Thoracic aorta (tissue), 2 donors: Measurements from ENCODE around the gene RHEX. TPM values are rescaled to one million over a fixed set of nuclear protein-coding genes. Genes with fewer than 3 reads are reported as not detected.

Experiments used
- ATAC-seq: fragments of 150-250 bp; one replicate; pipeline ENCODE4 v1.8.0; 2017; ENCODE audit warnings: low read depth; ENCODE audit not compliant: insufficient number of reproducible peaks, low FRiP score
- DNase-seq: peaks from one replicate; pipeline ENCODE4 v3.0.0-alpha.2; 2020; ENCODE audit warnings: low spot score
- H3K27ac ChIP-seq, 2 donors: fragments of 200-600 bp; sonication (generic); 1 replicate in 1 of 2; 2 replicates in 1 of 2; pipeline ENCODE4 v1.5.1; 2016; ENCODE audit warnings: mild to moderate bottlenecking in 2 of 2, moderate library complexity in 2 of 2
- H3K27me3 ChIP-seq: fragments of 200-600 bp; sonication (generic); replicated peaks from 2 replicates; pipeline ENCODE4 v1.6.0; 2016; ENCODE audit warnings: mild to moderate bottlenecking; ENCODE audit not compliant: insufficient read depth
- H3K36me3 ChIP-seq: fragments of 200-600 bp; sonication (generic); one replicate; pipeline ENCODE4 v1.5.1; 2016
- H3K4me1 ChIP-seq, 2 donors: fragments of 200-600 bp; sonication (generic); 1 replicate in 1 of 2; 2 replicates in 1 of 2; pipeline versions ENCODE4 v1.5.1 to v1.6.0; 2016; ENCODE audit warnings: low read depth in 2 of 2, mild to moderate bottlenecking in 1 of 2; ENCODE audit not compliant: control insufficient read depth in 1 of 2
- H3K4me3 ChIP-seq: fragments of 200-600 bp; sonication (generic); 2 replicates; pipeline ENCODE4 v1.5.1; 2016; ENCODE audit warnings: mild to moderate bottlenecking
- H3K9me3 ChIP-seq: fragments of 200-600 bp; sonication (generic); 2 replicates; pipeline ENCODE4 v1.5.1; 2016
- CTCF ChIP-seq: fragments of 200-600 bp; sonication (generic); IDR thresholded peaks from one replicate; pipeline ENCODE4 v1.5.1; 2019; ENCODE audit warnings: antibody characterized with exemption
- total RNA-seq, 2 donors: library from RNA; depleted of rRNA; stranded (reverse); fragments of >200 nt; gene quantifications; one replicate each; pipeline versions ENCODE4 v1.1.0 to v1.2.3, GENCODE V29; 2016

The RHEX gene
- total RNA-seq, 2 donors from 2014 or later: 6.1 to 36.7 TPM

- DNase-seq (no peak), ATAC-seq (no peak)
- TF ChIP-seq CTCF: no peak
- H3K9me3 ChIP-seq: no peaks in the 10 kb centered on the region
- H3K27ac ChIP-seq: no peak overlapping the region
- H3K4me3 ChIP-seq: no peak overlapping the region
- no peaks in the 10 kb centered on the region for H3K4me1 ChIP-seq
- no peaks in the 10 kb centered on the region for H3K36me3 ChIP-seq
- H3K27me3 ChIP-seq: no peaks in the 10 kb centered on the region
Measured at GRCh38 chr1:206022766-206023165, 30.2 kb upstream of the RHEX start.

GRCh38 chr1:206023695-206024094 lies 29.3 kb upstream of the RHEX start, which contains the start of gene CTSE:
Gene CTSE (minus strand): TSS chr1:206023895. CDS start chr1:206023791, 104 bp downstream.
- Histone ChIP-seq H3K9me3 (no peaks in the 10 kb centered on the region), H3K27me3 (no peaks in the 10 kb centered on the region), H3K27ac (no peak within 1 kb of the TSS), H3K36me3 (no peaks in the 10 kb centered on the region), H3K4me1 (no peaks in the 10 kb centered on the region), H3K4me3 (no peak within 1 kb of the TSS)
- no peak for DNase-seq
- ATAC-seq: no peak
- no peak for TF ChIP-seq CTCF

- ATAC-seq (no peak), DNase-seq (no peak)
- no peaks in the 10 kb centered on the region for H3K27me3 ChIP-seq
- no peaks in the 10 kb centered on the region for H3K9me3 ChIP-seq
- H3K4me3 ChIP-seq: no peak overlapping the region
- no peaks in the 10 kb centered on the region for H3K36me3 ChIP-seq
- no peak overlapping the region for H3K27ac ChIP-seq
- TF ChIP-seq CTCF: no peak
- H3K4me1 ChIP-seq: no peaks in the 10 kb centered on the region
Measured at GRCh38 chr1:206025283-206025820, 27.6 kb upstream of the RHEX start.

- no peak for ATAC-seq
- no peak overlapping the region for H3K27ac ChIP-seq
- no peaks in the 10 kb centered on the region for H3K9me3 ChIP-seq
- DNase-seq: no peak
- no peaks in the 10 kb centered on the region for H3K27me3 ChIP-seq
- no peaks in the 10 kb centered on the region for H3K36me3 ChIP-seq
- TF ChIP-seq CTCF: no peak
- H3K4me1 ChIP-seq: no peaks in the 10 kb centered on the region
- no peak overlapping the region for H3K4me3 ChIP-seq
Measured at GRCh38 chr1:206029484-206029883, 23.5 kb upstream of the RHEX start.

GRCh38 chr1:206030191-206030590 lies 22.8 kb upstream of the RHEX start:
- no peak for TF ChIP-seq CTCF
- H3K9me3 ChIP-seq: no peaks in the 10 kb centered on the region
- no peaks in the 10 kb centered on the region for H3K4me1 ChIP-seq
- no peaks in the 10 kb centered on the region for H3K27me3 ChIP-seq
- ATAC-seq (no peak), DNase-seq (no peak)
- H3K36me3 ChIP-seq: no peaks in the 10 kb centered on the region
- no peak overlapping the region for H3K4me3 ChIP-seq
- no peak overlapping the region for H3K27ac ChIP-seq
